ENCODE results near the gene U2AF1L4. TPM values are rescaled to one million over a fixed set of nuclear protein-coding genes. Genes with fewer than 3 reads are reported as not detected.

U2AF1L4 gene
- total RNA-seq, 1 experiment from 2014 or later: 20.5 TPM

- no peak for DNase-seq (ENCODE audit: low read depth)
Observed at GRCh38 chr19:35713506-35713850, 31.7 kb downstream of the U2AF1L4 start.

GRCh38 chr19:35712567-35713505 is 32.4 kb downstream of the U2AF1L4 start:
- no peak for DNase-seq (ENCODE audit: low read depth)

GRCh38 chr19:35710784-35711723 is 34.2 kb downstream of the U2AF1L4 start:
- no peak for DNase-seq (ENCODE audit: low read depth)

GRCh38 chr19:35708391-35708790 is 36.8 kb downstream of the U2AF1L4 start:
- DNase-seq (ENCODE audit: low read depth): no peak

- no peak for DNase-seq (ENCODE audit: low read depth)
Observed at GRCh38 chr19:35704218-35704617, 41.0 kb downstream of the U2AF1L4 start, which contains the start of gene ZBTB32. Gene ZBTB32 (plus strand): TSS chr19:35704558. CDS start chr19:35714627, 10,069 bp downstream.

- DNase-seq (ENCODE audit: low read depth): no peak
Observed at GRCh38 chr19:35703343-35703742, 41.9 kb downstream of the U2AF1L4 start.

- DNase-seq (ENCODE audit: low read depth): peak; percentile 99
Observed at GRCh38 chr19:35702223-35703012, 42.8 kb downstream of the U2AF1L4 start.

- no peak for DNase-seq (ENCODE audit: low read depth)
Observed at GRCh38 chr19:35696835-35697234, 48.4 kb downstream of the U2AF1L4 start.

GRCh38 chr19:35695895-35696422 is 49.3 kb downstream of the U2AF1L4 start:
- DNase-seq (ENCODE audit: low read depth): no peak

GRCh38 chr19:35693835-35694599 is 51.2 kb downstream of the U2AF1L4 start:
- DNase-seq (ENCODE audit: low read depth): peak; percentile 86

GRCh38 chr19:35693422-35693821 is 51.8 kb downstream of the U2AF1L4 start:
- no peak for DNase-seq (ENCODE audit: low read depth)

Other genes starting within 250 kb of the U2AF1L4 start
- gene DMKN, start 231.8 kb downstream of the U2AF1L4 start, total RNA-seq (2014; rRNA removed; shearing (Covaris generic)): 2.9 TPM in 1 of 2 replicates, not detected in the other
- not detected in 2 replicates for gene SBSN, start 217.1 kb downstream of the U2AF1L4 start, total RNA-seq (2014; rRNA removed; shearing (Covaris generic))
- gene GAPDHS, start 212.0 kb downstream of the U2AF1L4 start, total RNA-seq (2014; rRNA removed; shearing (Covaris generic)): 0.20 TPM in 1 of 2 replicates, not detected in the other
- gene TMEM147, start 199.8 kb downstream of the U2AF1L4 start, total RNA-seq (2014; rRNA removed; shearing (Covaris generic)): 133 and 153 TPM in 2 replicates
- 0.12 TPM in 1 of 2 replicates, not detected in the other for gene ATP4A, start 181.8 kb downstream of the U2AF1L4 start, total RNA-seq (2014; rRNA removed; shearing (Covaris generic))
- gene PMIS2, start 159.2 kb downstream of the U2AF1L4 start, total RNA-seq (2014; rRNA removed; shearing (Covaris generic)): not detected in 2 replicates
- 9.7 and 9.8 TPM in 2 replicates for gene HAUS5, start 132.7 kb downstream of the U2AF1L4 start, total RNA-seq (2014; rRNA removed; shearing (Covaris generic))
- gene RBM42, start 116.4 kb downstream of the U2AF1L4 start, total RNA-seq (2014; rRNA removed; shearing (Covaris generic)): 90.8 and 103 TPM in 2 replicates
- gene ETV2, start 103.7 kb downstream of the U2AF1L4 start, total RNA-seq (2014; rRNA removed; shearing (Covaris generic)): 0.39 and 1.1 TPM in 2 replicates
- 619 and 745 TPM in 2 replicates for gene COX6B1, start 97.1 kb downstream of the U2AF1L4 start, total RNA-seq (2014; rRNA removed; shearing (Covaris generic))
- 0.29 TPM in 1 of 2 replicates, not detected in the other for gene UPK1A, start 78.9 kb downstream of the U2AF1L4 start, total RNA-seq (2014; rRNA removed; shearing (Covaris generic))
- gene ZBTB32, start 40.9 kb downstream of the U2AF1L4 start, total RNA-seq (2014; rRNA removed; shearing (Covaris generic)): not detected in 2 replicates
- 6.8 and 7.4 TPM in 2 replicates for gene KMT2B, start 27.4 kb downstream of the U2AF1L4 start, total RNA-seq (2014; rRNA removed; shearing (Covaris generic))
- 4.2 and 6.8 TPM in 2 replicates for gene IGFLR1, start 3.0 kb downstream of the U2AF1L4 start, total RNA-seq (2014; rRNA removed; shearing (Covaris generic))
- gene PSENEN, start 233 bp upstream of the U2AF1L4 start, total RNA-seq (2014; rRNA removed; shearing (Covaris generic)): 130 and 159 TPM in 2 replicates
- 22.0 and 22.3 TPM in 2 replicates for gene LIN37, start 3.2 kb upstream of the U2AF1L4 start, total RNA-seq (2014; rRNA removed; shearing (Covaris generic))
- gene HSPB6, start 11.6 kb upstream of the U2AF1L4 start, total RNA-seq (2014; rRNA removed; shearing (Covaris generic)): 0.10 TPM in 1 of 2 replicates, not detected in the other
- 8.4 and 10.7 TPM in 2 replicates for gene PROSER3, start 12.8 kb upstream of the U2AF1L4 start, total RNA-seq (2014; rRNA removed; shearing (Covaris generic))
- gene ARHGAP33, start 30.1 kb upstream of the U2AF1L4 start, total RNA-seq (2014; rRNA removed; shearing (Covaris generic)): 2.3 and 5.0 TPM in 2 replicates
- gene PRODH2, start 67.4 kb upstream of the U2AF1L4 start, total RNA-seq (2014; rRNA removed; shearing (Covaris generic)): not detected in 2 replicates
- not detected in 2 replicates for gene NPHS1, start 107.1 kb upstream of the U2AF1L4 start, total RNA-seq (2014; rRNA removed; shearing (Covaris generic))
- gene KIRREL2, start 111.5 kb upstream of the U2AF1L4 start, total RNA-seq (2014; rRNA removed; shearing (Covaris generic)): 0.10 TPM in 1 of 2 replicates, not detected in the other
- 15.3 and 18.9 TPM in 2 replicates for gene APLP1, start 123.2 kb upstream of the U2AF1L4 start, total RNA-seq (2014; rRNA removed; shearing (Covaris generic))
- gene NFKBID, start 155.1 kb upstream of the U2AF1L4 start, total RNA-seq (2014; rRNA removed; shearing (Covaris generic)): 3.7 and 7.1 TPM in 2 replicates
- gene HCST, start 157.1 kb upstream of the U2AF1L4 start, total RNA-seq (2014; rRNA removed; shearing (Covaris generic)): 1.9 TPM in 1 of 2 replicates, not detected in the other
- gene TYROBP, start 162.9 kb upstream of the U2AF1L4 start, total RNA-seq (2014; rRNA removed; shearing (Covaris generic)): not detected in 2 replicates
- gene LRFN3, start 191.0 kb upstream of the U2AF1L4 start, total RNA-seq (2014; rRNA removed; shearing (Covaris generic)): 4.2 and 5.5 TPM in 2 replicates
- 25.8 and 34.0 TPM in 2 replicates for gene SDHAF1, start 249.8 kb upstream of the U2AF1L4 start, total RNA-seq (2014; rRNA removed; shearing (Covaris generic))